Ishikawa (cell line): ENCODE measurements around the gene SAP25.

Experiments
- EGR1 ChIP-seq: IDR thresholded peaks from 2 replicates; pipeline ENCODE4 v1.6.1; 2012
- EP300 ChIP-seq: IDR thresholded peaks from 2 replicates; pipeline ENCODE4 v1.6.1; 2012; ENCODE audit warnings: borderline replicate concordance
- FOXM1 ChIP-seq: IDR thresholded peaks from 2 replicates; pipeline ENCODE4 v1.6.1; 2012; ENCODE audit warnings: low read depth, borderline replicate concordance
- REST ChIP-seq: IDR thresholded peaks from 2 replicates; pipeline ENCODE4 v1.6.1; 2012; ENCODE audit warnings: low read depth, mild to moderate bottlenecking
- TAF1 ChIP-seq: IDR thresholded peaks from 2 replicates; pipeline ENCODE4 v1.6.1; 2012; ENCODE audit warnings: low read depth, mild to moderate bottlenecking
- YY1 ChIP-seq: IDR thresholded peaks from 2 replicates; pipeline ENCODE4 v1.6.1; 2012; ENCODE audit warnings: low read depth

- TF ChIP-seq EGR1 (no peak), REST (no peak), FOXM1 (no peak), TAF1 (no peak), YY1 (no peak), EP300 (no peak)
Observed at GRCh38 chr7:100561491-100562194, 12.1 kb downstream of the SAP25 start.
